Tibial nerve (tissue), 4 donors: Measurements from ENCODE around the gene SCYL3. TPM values are rescaled to one million over a fixed set of nuclear protein-coding genes. Genes with fewer than 3 reads are reported as not detected.
"Not testable (repeated sequence)": the region's sequence is repeated elsewhere in the genome, so short reads cannot be mapped to it uniquely, and the experiment has no call there.

Experiments
- DNase-seq, 2 donors: peaks; one replicate each; pipeline ENCODE4 v3.0.0-alpha.2; 2019; ENCODE audit warnings: low spot score in 2 of 2
- H3K27ac ChIP-seq, 4 donors: fragments of 200-600 bp; sonication (generic) in 3 of 4; one replicate each; pipeline ENCODE4 v1.5.1; 2017 to 2019; ENCODE audit warnings: mild to moderate bottlenecking in 1 of 4
- H3K27me3 ChIP-seq, 2 donors: fragments of 200-600 bp; sonication (generic) in 1 of 2; one replicate each; pipeline versions ENCODE4 v1.5.1 to v1.6.0; 2017 to 2019
- H3K36me3 ChIP-seq, 3 donors: fragments of 200-600 bp; sonication (generic); one replicate each; pipeline ENCODE4 v1.5.1; 2018 to 2019
- H3K4me1 ChIP-seq, 4 donors: fragments of 200-600 bp; sonication (generic) in 3 of 4; one replicate each; pipeline ENCODE4 v1.5.1; 2017 to 2019
- H3K4me3 ChIP-seq, 4 donors: fragments of 200-600 bp; sonication (generic) in 3 of 4; one replicate each; pipeline ENCODE4 v1.5.1; 2017 to 2019; ENCODE audit warnings: mild to moderate bottlenecking in 1 of 4, moderate library complexity in 1 of 4
- H3K9me3 ChIP-seq, 4 donors: fragments of 200-600 bp; sonication (generic) in 3 of 4; one replicate each; pipeline ENCODE4 v1.5.1; 2017 to 2019
- CTCF ChIP-seq, 5 experiments: fragments of 200-600 bp in 3 of 5; fragments of 450-650 bp in 2 of 5; sonication (generic) in 3 of 5; IDR thresholded peaks; one replicate each; pipeline ENCODE4 v1.5.1; 2016 to 2019; ENCODE audit warnings: antibody characterized with exemption in 5 of 5, mild to moderate bottlenecking in 3 of 5, moderate library complexity in 2 of 5
- EP300 ChIP-seq, 2 donors: sonication (generic); formaldehyde crosslinking; IDR thresholded peaks; one replicate each; pipeline ENCODE4 v1.6.1; 2017; ENCODE audit warnings: antibody characterized with exemption in 2 of 2, mild to moderate bottlenecking in 1 of 2
- POLR2A ChIP-seq, 2 donors: fragments of 450-650 bp; IDR thresholded peaks; one replicate each; pipeline ENCODE4 v1.6.1; 2017; ENCODE audit warnings: antibody characterized with exemption in 2 of 2, mild to moderate bottlenecking in 2 of 2, moderate library complexity in 2 of 2
- WGBS, 2 donors: methylation state at CpG; one replicate each; pipeline ENCODE4 v1.1.5; 2018; 5-methylcytosine and 5-hydroxymethylcytosine counted together
- total RNA-seq, 4 donors: library from RNA; depleted of rRNA; stranded (reverse); fragments of >200 nt; gene quantifications; one replicate each; pipeline ENCODE4 v1.1.0, GENCODE V29; 2016

SCYL3 gene
- total RNA-seq, 4 donors from 2014 or later = 9.8 to 15.6 (median 12.6) TPM

- WGBS, 2 donors = 90 to 92% methylated on average over 1 of the region's 1 CpG
- Histone ChIP-seq H3K27ac (no peak overlapping the region), H3K9me3 (no peaks in the 10 kb centered on the region), H3K4me1 (no peaks in the 10 kb centered on the region), H3K36me3 (peaks cover 0 to 99% (median 22%) of the 10 kb centered on the region in 3 donors), H3K4me3 (no peak overlapping the region), H3K27me3 (no peaks in the 10 kb centered on the region)
- TF ChIP-seq CTCF (IDR thresholded peaks at IDR 0.05) = no peak
- no peak for TF ChIP-seq POLR2A (IDR thresholded peaks at IDR 0.05)
- TF ChIP-seq EP300 (IDR thresholded peaks at IDR 0.05) = no peak
- no peak for DNase-seq
These were observed 24.3 kb downstream of the SCYL3 start for GRCh38 chr1:169869426-169869825.

GRCh38 chr1:169868978-169869377 lies 24.7 kb downstream of the SCYL3 start:
- 95% methylated on average over 2 of the region's 2 CpGs for WGBS, 2 donors
- no peak for TF ChIP-seq POLR2A (IDR thresholded peaks at IDR 0.05)
- no peak for TF ChIP-seq EP300 (IDR thresholded peaks at IDR 0.05)
- TF ChIP-seq CTCF (IDR thresholded peaks at IDR 0.05) = no peak
- DNase-seq = no peak
- Histone ChIP-seq H3K36me3 (peaks cover 0 to 99% (median 22%) of the 10 kb centered on the region in 3 donors), H3K9me3 (no peaks in the 10 kb centered on the region), H3K4me3 (no peak overlapping the region), H3K4me1 (no peaks in the 10 kb centered on the region), H3K27me3 (no peaks in the 10 kb centered on the region), H3K27ac (no peak overlapping the region)

GRCh38 chr1:169867012-169867675 lies 26.6 kb downstream of the SCYL3 start:
- DNase-seq = no peak
- peaks cover 0 to 99% (median 24%) of the 10 kb centered on the region in 3 donors for H3K36me3 ChIP-seq
- no peaks in the 10 kb centered on the region for H3K9me3 ChIP-seq
- TF ChIP-seq CTCF (IDR thresholded peaks at IDR 0.05) = no peak
- no peak for TF ChIP-seq POLR2A (IDR thresholded peaks at IDR 0.05)
- no peak for TF ChIP-seq EP300 (IDR thresholded peaks at IDR 0.05)
- no peak overlapping the region for H3K4me3 ChIP-seq
- H3K27ac ChIP-seq = no peak overlapping the region
- H3K4me1 ChIP-seq = no peaks in the 10 kb centered on the region
- H3K27me3 ChIP-seq = no peaks in the 10 kb centered on the region
- 71 to 76% methylated on average over 4 of the region's 4 CpGs for WGBS, 2 donors

GRCh38 chr1:169866577-169866976 lies 27.1 kb downstream of the SCYL3 start:
- no peak overlapping the region for H3K27ac ChIP-seq
- no peaks in the 10 kb centered on the region for H3K27me3 ChIP-seq
- 89 to 92% methylated on average over 2 of the region's 2 CpGs for WGBS, 2 donors
- no peak for DNase-seq
- H3K9me3 ChIP-seq = no peaks in the 10 kb centered on the region
- no peak overlapping the region for H3K4me3 ChIP-seq
- TF ChIP-seq POLR2A (IDR thresholded peaks at IDR 0.05) (no peak), EP300 (IDR thresholded peaks at IDR 0.05) (no peak), CTCF (IDR thresholded peaks at IDR 0.05) (no peak)
- H3K4me1 ChIP-seq = no peaks in the 10 kb centered on the region
- peaks cover 0 to 99% (median 26%) of the 10 kb centered on the region in 3 donors for H3K36me3 ChIP-seq

GRCh38 chr1:169864531-169864930 lies 29.2 kb downstream of the SCYL3 start:
- H3K27ac ChIP-seq, H3K27me3 ChIP-seq, H3K4me1 ChIP-seq, DNase-seq, H3K9me3 ChIP-seq, H3K4me3 ChIP-seq: not testable (repeated sequence)
- peaks cover 0 to 99% (median 29%) of the 10 kb centered on the region in 3 donors for H3K36me3 ChIP-seq
- WGBS, 2 donors = 95 to 96% methylated on average over 10 of the region's 10 CpGs
